HL-60/S4 (cell line): ENCODE measurements around the gene TBCK.
"Not testable (repeated sequence)": the region's sequence is repeated elsewhere in the genome, so short reads cannot be mapped to it uniquely, and the experiment has no call there.

Experiments used
- in situ Hi-C: fragments of 300-500 bp; cut with MboI; formaldehyde crosslinking; loops from 2 replicates; pipeline ENCODE4 v1.14.3; 2022; ENCODE audit warnings: low sequenced_read_pairs

Gene TBCK

GRCh38 chr4:106323119-106323518 lies 7.1 kb upstream of the TBCK start:
- in situ Hi-C loops, result no loop called here

GRCh38 chr4:106321814-106322213 lies 5.8 kb upstream of the TBCK start:
- in situ Hi-C loops, result not testable (repeated sequence)

GRCh38 chr4:106321168-106321567 lies 5.2 kb upstream of the TBCK start:
- in situ Hi-C loops, result not testable (repeated sequence)

- in situ Hi-C loops, result no loop called here
Measured at GRCh38 chr4:106320235-106320634, 4.2 kb upstream of the TBCK start.

- in situ Hi-C loops, result no loop called here
Measured at GRCh38 chr4:106318511-106318910, 2.5 kb upstream of the TBCK start.

- in situ Hi-C loops, result no loop called here
Measured at GRCh38 chr4:106317815-106318214, 1.8 kb upstream of the TBCK start.

- in situ Hi-C loops, result no loop called here
Measured at GRCh38 chr4:106316773-106317409, 882 bp upstream of the TBCK start.

- in situ Hi-C loops, result no loop called here
Measured at GRCh38 chr4:106315476-106315967, 487 bp downstream of the TBCK start.

GRCh38 chr4:106314960-106315359 lies 1.0 kb downstream of the TBCK start:
- in situ Hi-C loops, result no loop called here

- in situ Hi-C loops, result no loop called here
Measured at GRCh38 chr4:106312997-106313522, 2.9 kb downstream of the TBCK start.

GRCh38 chr4:106312377-106312776 lies 3.6 kb downstream of the TBCK start:
- in situ Hi-C loops, result no loop called here

- in situ Hi-C loops, result no loop called here
Measured at GRCh38 chr4:106306561-106306960, 9.4 kb downstream of the TBCK start.

GRCh38 chr4:106305435-106306055 lies 10.5 kb downstream of the TBCK start:
- in situ Hi-C loops, result no loop called here

GRCh38 chr4:106304632-106305031 lies 11.4 kb downstream of the TBCK start:
- in situ Hi-C loops, result no loop called here

- in situ Hi-C loops, result no loop called here
Measured at GRCh38 chr4:106303548-106304281, 12.3 kb downstream of the TBCK start.

GRCh38 chr4:106302062-106302438 lies 14.0 kb downstream of the TBCK start:
- in situ Hi-C loops, result no loop called here

- in situ Hi-C loops, result no loop called here
Measured at GRCh38 chr4:106301393-106302061, 14.5 kb downstream of the TBCK start.

GRCh38 chr4:106299977-106300376 lies 16.0 kb downstream of the TBCK start:
- in situ Hi-C loops, result no loop called here

GRCh38 chr4:106297245-106298035 lies 18.6 kb downstream of the TBCK start:
- in situ Hi-C loops, result no loop called here

- in situ Hi-C loops, result no loop called here
Measured at GRCh38 chr4:106294062-106294461, 21.9 kb downstream of the TBCK start.
